GM12865 (cell line): Measurements from ENCODE around the gene C18orf32.
"Not testable (repeated sequence)": the region's sequence is repeated elsewhere in the genome, so short reads cannot be mapped to it uniquely, and the experiment has no call there.

Experiments used
- DNase-seq: peaks from one replicate; pipeline ENCODE4 v3.0.0; 2010; ENCODE audit warnings: low read depth
- H3K4me3 ChIP-seq: 2 replicates; pipeline ENCODE4 v1.5.1; 2011; ENCODE audit warnings: mild to moderate bottlenecking, low read depth, low read length, control low read depth
- TF ChIP-seq, protein P1 (sequence below): IDR thresholded peaks from 2 replicates; pipeline ENCODE4 v1.5.1; 2011; ENCODE audit warnings: low read length, control low read depth, low read depth, inconsistent platforms; ENCODE audit not compliant: insufficient read depth; ENCODE audit errors: missing control alignments

The C18orf32 gene

DNA sequence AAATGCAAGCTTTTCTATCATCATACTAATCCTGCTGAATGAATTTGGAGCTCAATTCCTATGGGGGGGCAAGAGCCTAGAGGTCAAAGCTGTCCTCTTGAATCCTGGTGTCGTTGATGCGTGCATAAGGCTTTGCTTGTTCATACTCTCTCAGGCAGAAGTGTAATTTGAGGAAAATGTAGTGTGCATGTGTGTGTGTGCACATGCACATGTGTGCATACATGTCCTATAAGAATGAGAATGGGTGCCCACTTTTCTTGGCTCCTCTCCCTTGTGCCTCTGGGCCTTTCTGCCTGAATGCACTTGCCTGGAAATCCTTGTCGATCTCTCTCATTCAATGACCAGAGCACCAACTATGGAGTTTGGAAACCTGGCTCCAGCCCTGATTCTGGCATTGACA, 28.5 kb upstream of the C18orf32 start:
- TF ChIP-seq, protein P1, sequence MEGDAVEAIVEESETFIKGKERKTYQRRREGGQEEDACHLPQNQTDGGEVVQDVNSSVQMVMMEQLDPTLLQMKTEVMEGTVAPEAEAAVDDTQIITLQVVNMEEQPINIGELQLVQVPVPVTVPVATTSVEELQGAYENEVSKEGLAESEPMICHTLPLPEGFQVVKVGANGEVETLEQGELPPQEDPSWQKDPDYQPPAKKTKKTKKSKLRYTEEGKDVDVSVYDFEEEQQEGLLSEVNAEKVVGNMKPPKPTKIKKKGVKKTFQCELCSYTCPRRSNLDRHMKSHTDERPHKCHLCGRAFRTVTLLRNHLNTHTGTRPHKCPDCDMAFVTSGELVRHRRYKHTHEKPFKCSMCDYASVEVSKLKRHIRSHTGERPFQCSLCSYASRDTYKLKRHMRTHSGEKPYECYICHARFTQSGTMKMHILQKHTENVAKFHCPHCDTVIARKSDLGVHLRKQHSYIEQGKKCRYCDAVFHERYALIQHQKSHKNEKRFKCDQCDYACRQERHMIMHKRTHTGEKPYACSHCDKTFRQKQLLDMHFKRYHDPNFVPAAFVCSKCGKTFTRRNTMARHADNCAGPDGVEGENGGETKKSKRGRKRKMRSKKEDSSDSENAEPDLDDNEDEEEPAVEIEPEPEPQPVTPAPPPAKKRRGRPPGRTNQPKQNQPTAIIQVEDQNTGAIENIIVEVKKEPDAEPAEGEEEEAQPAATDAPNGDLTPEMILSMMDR, result no peak

DNA sequence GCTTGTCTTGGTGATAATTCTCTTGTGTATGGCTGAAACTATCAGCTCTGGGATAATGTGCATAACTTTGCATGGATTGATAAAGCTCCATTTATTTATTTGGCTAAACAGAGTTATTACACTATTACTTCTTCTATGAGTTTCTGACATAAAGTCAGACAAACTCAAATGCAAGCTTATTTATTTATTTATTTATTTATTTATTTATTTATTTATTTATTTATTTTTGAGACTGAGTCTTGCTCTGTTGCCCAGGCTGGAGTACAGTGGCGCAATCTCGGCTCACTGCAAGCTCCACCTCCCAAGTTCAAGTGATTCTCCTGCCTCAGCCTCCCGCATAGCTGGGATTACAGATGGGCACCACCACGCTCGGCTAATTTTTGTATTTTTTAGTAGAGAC, 28.0 kb upstream of the C18orf32 start:
- DNase-seq, H3K4me3 ChIP-seq: not testable (repeated sequence)

More for the DNA sequence above, 28.5 kb upstream of the C18orf32 start:
- no peak for DNase-seq
- H3K4me3 ChIP-seq, result no peak overlapping the region

DNA sequence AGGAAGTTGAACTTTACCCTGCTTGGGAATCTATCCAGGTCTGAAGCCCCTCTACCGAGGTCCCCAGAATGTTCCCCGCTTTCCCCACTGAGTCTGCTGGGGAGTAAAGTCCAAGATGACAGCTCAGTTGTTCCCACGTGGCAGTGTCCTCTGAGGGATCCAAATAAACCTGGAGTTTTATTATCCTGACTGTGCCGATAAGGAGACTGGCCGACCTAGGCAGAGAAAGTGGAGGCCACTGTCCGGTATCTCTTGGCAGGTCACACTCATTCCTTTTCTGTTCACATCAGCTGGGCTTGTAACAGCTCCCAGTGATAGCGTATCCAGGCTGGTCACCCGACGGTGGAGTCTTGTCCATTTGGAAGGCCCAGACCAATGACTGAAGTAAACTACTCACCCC, 27.5 kb upstream of the C18orf32 start:
- no peak overlapping the region for H3K4me3 ChIP-seq
- no peak for DNase-seq
- TF ChIP-seq, protein P1, result no peak

DNA sequence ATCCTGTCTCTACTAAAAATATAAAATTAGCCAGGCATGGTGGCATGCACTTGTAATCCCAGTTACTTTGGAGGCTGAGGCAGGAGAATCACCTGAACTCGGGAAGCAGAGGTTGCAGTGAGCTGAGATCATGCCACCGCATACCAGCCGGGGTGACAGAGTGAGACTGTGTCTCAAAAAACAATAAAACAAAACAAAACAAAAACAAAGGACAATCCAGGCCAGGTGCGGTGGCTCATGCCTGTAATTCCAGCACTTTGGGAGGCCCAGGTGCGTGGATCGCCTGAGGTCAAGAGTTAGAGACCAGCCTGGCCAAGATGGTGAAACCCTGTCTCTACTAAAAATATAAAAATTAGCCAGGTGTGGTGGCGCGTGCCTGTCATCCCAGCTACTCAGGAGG, 25.8 kb upstream of the C18orf32 start:
- H3K4me3 ChIP-seq, DNase-seq: not testable (repeated sequence)

DNA sequence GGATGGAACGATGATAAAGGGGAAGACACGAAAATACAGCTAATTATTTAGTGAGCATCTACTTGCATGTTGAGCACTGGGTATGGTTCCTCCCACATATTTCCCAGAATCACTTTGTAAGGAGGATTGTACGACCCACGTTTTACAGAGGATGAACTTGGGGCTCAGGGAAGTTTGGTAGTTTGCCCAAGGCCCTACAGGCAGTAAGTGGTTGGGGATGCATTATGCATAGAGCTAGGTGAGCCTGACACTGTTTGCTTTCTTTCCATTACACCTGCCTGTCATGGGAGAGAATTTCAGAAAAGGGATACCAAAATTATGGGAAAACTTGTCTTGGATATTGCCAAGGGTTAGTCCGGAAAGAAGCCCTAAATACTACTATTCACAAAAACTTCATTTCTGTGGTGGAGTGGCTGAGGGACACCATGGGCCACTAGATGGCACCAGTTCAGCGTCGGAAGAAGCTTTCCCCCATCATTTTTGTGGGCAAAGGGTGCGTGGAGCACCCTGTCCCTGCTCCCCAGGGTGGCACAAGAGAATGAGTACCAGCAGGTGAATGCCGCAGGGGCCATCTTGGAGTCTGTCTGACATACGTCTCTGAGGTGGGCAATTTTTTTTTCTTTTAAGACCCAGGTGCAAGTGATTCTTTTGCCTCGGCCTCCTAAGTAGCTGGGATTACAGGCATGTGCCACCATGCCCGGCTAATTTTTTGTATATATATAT, 23.5 kb upstream of the C18orf32 start:
- peak; percentile 70 for DNase-seq
- TF ChIP-seq, protein P1, result peak; percentile 84

DNA sequence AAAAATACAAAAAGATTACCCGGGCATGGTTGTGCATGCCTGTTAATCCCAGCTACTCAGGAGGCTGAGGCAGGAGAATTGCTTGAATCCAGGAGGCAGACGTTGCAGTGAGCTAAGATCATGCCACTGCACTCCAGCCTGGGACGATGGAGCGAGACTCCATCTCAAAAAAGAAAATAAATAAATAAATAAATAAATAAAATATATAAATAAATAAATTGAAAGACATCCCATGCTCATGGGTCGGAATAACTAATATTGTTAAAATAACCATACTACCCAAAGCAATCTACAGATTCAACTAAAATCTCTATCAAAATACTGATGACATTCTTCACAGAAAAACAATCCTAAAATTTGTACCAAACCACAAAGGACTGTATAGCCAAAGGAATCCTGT, 19.4 kb upstream of the C18orf32 start:
- not testable (repeated sequence) for H3K4me3 ChIP-seq, DNase-seq

More for the DNA sequence above, 23.5 kb upstream of the C18orf32 start:
- no peak overlapping the region for H3K4me3 ChIP-seq

DNA sequence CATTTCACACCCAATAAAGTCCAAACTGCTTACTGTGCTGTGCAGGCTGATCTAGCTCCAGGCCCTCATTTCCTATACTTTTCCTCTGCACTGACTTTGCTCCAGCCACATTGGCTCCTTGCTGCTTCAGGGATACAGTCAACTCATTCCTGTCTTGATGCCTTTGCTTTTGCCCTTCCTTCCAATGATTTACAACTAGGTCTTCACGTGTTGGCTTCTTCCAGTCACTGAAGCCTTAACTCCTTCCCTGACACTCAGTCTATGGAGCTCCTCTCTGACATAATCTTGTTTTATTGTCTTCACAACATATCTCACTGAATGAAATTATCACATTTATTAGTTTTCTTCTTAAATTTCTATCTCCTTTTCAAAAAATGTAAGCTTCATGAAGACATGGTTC, 16.9 kb upstream of the C18orf32 start:
- TF ChIP-seq, protein P1, result no peak
- no peak for DNase-seq
- no peak overlapping the region for H3K4me3 ChIP-seq

DNA sequence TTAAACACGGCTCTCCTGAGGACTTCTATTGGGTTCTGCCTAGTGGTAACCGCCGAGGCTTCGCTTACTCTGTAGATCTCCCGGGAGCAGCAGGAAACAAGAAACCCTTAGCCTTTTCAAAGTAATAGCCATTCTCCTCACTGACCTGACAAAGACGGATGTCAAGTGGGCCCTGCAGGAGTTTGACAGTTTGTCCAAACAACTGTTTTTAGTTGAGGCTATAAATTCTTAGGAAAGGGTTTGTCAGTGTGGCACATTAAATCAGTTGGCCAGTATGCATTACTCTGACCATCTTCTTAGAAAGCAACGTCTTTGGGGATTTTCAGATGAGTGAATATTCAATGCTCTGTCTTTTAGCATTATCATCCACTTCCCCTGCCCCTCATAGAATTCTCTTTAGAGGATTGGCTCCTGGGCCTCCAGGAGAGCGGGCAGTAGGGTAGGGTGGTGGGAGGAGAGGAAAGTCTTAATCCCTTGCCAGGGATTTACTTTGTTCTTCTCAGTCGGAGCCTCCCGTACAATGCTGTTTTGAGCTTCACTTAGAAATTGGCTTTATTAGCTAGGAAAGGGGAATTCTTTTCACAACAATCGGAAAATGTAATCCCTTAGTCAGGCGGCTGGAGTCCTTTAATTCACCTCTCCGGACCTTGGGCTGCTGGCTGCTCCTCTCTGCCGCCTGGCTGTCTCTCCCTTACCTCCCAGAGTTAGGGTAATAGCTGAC, 13.3 kb upstream of the C18orf32 start:
- H3K4me3 ChIP-seq, result no peak overlapping the region
- TF ChIP-seq, protein P1, result no peak
- DNase-seq, result no peak
